GM18519 (cell line): ENCODE results near the gene ABCC5.
"Not testable (repeated sequence)": the region's sequence is repeated elsewhere in the genome, so short reads cannot be mapped to it uniquely, and the experiment has no call there.

ENCODE experiments used
- ATAC-seq: cut with Tn5 transposase; IDR thresholded peaks from one replicate; pipeline ENCODE4 v1.9.1; 2021; ENCODE audit warnings: mild to moderate bottlenecking, moderate library complexity; ENCODE audit not compliant: unreplicated experiment, low FRiP score

The ABCC5 gene

DNA sequence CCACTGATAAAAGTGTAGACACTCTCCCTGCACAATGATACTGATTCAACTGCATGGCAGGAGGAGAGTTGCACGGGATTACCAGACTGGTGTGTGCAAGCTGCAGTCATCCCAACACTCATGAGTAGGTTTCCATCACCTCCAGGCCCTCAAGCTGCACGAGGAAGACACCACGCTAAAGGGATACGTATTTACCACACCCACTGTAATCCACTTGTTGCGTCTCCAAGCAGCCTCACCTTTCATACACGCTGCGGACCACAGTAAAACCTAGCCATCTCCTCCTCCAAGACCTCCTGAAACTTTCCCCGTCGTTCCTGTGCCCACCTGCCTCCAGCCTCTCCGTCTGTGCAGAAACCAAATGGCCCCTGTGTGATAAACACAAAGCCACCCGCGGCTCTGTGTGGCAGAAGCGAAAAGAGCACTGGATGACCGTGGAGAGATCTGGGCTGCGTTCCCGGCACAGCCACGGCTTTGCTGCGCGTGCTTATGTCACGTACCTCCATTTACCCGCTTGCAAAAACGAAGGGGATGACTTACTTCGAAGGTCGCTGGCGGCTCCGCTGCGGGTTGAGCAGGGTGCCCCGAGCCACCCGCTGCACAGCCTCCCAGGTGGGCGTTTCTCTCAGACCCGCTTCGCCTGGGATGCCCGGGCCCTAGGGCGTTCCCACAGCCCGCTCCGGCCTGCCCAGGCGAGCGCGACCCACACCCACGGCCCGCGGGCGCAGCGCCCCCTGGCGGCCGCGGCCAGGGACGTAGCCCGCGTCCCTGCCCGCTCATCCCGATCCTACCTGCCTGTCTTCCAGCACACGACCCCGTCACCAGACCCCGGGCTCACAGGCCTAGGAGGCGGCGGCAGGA, 643 bp downstream of the ABCC5 start:
- ATAC-seq: peak; percentile 42

DNA sequence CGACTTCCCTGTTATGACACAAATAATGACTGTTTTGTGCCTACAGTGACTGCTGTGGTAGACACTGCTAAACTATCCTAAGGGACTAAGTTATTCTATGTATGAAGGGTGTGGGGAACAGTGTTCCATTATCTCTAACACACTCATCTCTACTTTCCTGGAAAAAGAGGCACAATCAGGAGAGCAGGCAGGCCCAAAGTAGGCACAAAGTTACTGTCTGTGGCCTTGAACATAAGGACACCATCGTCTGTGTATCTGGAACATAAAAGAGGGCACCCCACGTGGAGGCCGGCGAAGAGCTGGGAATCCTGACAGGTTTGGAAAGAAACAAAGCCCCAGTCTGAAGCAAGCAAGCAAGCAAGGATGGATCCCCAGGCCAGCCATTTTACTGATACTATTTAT, 1.5 kb downstream of the ABCC5 start:
- ATAC-seq: no peak

DNA sequence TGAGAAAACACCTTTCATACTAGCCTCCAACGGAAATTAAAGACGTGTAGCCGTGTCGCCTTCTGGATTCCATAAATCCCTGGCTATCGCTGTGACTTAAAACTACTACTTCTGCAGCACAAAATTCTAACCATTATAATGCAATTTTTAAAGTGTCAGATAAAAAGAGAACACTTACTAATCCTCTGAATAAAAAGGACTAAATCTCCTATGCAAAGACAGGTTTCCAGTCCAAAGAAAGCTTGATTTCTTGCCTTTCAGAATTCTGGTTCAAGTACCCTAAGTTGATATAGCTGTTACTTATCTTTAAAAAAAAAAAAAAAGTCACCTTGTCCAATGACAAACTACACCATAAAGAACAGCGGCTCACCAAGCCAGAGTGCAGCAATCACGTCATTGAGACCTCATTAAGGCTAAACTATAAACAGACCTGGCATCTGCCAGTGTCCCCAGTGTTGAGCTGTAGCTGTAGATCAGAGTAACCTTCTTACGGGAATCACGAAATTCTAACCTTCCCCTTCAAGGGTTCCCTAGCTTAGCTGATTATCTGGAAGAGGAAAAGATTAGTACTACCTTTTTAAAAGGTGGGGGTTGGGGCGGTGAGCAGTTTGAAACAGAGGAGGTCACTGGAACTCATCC, 2.2 kb downstream of the ABCC5 start:
- ATAC-seq: no peak

DNA sequence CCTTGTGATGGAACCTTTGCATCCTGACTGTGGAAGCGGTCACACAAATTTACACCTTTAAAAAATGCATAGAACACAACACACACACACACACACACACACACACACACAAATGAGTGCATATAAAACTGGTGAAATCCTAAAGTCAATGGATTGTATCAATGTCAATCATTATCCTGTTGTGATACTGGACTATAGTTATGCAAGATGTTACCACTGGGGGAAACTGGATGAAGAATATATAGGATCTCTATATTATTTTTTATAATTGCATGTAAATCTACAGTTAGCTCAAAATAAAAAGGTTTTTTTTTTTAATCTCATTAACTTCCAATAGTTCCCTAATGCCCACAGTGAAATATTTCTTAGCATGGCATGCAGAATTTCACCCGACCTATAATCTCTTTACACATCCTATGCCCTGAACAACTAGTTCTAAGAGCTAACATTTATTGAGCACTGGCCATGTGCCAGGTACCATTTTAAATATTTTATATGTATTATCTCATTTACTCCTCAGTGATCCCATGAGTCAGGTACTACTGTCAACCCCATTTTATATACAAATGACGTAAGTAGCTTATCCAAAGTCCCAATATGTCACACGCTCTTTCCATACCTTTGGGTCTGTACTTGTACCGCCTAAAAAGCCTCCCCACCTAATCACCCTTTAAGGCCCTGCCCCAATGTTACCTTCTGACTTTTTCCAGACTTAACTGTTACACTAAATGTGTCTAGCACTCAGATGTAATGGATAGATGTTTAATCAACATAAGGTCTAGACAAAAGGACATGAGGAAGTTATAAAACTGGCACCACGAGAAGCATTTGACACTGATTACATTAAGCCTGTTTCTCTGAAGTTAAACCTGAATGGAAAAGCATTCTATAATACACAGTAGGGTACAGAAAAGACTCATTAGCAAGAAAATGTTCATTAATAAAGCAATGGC, 5.5 kb downstream of the ABCC5 start:
- no peak for ATAC-seq

DNA sequence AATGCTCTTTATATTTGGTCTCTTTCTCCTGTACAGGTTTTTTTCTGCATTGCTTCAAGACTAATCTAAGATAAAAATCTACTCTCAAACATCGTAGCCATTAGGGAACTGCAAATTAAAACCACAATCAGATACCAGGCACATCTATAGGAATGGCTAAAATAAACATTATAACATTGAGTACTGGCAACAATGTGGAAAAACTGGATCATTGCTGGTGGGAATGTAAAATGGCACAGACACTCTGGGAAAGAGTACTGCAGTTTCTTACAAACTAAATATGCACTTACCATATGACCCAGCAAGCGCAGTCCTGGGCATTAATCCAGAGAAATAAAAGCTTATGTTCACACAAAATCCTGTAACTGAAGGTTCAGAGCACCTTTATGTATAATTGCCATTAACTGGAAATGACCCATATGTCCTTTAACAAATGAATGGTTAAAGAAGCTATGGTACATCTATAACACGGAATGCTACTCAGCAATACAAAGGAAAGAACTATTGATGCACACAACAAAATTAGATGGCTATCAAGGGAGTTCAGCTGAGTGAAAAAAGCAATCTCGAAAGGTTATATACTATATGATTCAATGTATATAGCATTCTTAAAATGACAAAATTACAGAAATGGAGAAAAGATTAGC, 6.3 kb downstream of the ABCC5 start:
- ATAC-seq: no peak

DNA sequence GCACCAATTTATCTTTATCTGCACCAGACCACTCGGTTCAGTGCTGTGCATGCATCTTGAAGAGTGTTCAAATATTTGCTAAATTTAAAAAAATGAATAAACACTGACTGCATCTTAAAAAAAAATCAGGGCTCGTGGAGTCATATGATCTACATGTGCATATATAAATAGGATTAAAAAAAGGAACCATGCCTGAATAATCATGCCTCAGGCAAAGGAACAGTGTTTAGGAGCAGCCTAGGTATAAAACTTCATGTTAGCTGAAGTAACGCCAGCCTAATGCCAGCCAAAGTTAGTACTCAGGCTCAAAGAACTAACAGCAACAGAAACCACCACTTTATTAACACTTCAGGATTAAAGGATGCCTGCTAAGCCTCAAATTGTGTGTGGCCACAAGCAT, 9.5 kb downstream of the ABCC5 start:
- no peak for ATAC-seq

DNA sequence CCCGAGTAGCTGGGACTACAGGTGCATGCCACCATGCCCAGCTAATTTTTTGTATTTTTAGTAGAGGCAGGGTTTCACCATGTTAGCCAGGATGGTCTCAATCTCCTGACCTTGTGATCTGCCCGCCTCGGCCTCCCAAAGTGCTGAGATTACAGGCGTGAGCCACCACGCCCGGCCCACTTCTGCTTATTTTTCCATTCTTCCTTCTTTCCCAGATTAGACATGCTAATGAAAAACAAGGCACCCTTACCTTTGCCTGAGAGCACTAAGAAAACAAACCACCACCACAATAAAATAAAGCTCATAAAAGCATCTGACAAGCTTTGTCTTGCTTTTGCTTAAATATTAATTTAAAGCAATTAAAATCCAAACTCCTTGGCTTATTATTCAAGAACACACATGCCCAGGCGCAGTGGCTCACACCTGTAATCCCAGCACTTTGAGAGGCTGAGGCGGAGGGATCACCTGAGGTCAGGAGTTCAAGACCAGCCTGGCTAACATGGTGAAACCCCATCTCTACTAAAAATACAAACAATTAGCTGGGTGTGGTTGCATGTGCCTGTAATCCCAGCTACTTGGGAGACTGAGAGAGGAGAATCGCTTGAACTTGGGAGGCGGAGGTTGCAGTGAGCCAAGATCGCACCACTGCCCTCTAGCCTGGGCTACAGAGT, 10.4 kb downstream of the ABCC5 start:
- not testable (repeated sequence) for ATAC-seq

DNA sequence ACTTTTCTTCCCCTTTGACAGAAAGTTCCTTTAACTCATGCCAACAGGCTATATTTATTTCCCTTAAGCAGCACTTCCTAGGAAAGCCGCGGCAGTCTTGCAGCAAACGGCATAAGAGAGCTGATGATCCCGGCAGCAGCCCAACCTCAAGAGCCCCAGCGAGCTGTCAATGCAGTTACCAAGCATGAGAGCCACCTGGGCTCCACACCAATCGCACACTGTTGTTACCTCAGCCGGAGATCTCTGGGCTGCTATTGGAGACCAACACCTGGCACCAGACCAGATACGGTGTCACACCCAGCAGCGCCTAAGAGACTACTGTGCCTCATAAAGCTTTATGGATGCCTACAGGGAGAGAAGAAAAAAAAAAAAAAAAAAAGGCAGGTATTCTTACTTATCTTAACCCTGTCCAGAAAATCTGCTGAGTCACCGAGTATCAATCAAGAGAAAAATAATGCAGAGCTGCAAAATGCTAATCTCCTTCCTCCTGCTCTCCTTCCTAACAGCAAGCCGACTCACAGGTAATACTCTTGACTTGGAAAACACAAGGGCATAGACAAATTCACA, 11.7 kb downstream of the ABCC5 start:
- ATAC-seq: no peak

DNA sequence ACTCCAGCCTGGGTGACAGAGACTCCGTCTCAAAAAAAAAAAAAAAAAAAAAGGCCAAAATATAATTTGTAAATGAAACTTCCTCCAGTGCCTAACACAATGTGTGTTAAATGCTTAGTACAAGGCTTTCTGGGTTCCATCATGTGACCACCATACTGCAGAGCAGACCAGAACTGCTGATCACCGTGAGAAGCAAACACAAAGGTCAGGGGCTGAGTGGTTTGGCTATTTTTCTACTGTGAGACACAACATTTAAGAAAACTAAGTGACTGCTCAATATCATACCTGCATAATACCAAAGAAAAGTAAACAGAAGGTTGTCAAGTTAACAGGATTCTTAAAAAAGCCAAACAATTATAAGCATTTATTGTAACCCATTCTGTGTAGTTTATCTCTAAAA, 13.2 kb downstream of the ABCC5 start:
- no peak for ATAC-seq

DNA sequence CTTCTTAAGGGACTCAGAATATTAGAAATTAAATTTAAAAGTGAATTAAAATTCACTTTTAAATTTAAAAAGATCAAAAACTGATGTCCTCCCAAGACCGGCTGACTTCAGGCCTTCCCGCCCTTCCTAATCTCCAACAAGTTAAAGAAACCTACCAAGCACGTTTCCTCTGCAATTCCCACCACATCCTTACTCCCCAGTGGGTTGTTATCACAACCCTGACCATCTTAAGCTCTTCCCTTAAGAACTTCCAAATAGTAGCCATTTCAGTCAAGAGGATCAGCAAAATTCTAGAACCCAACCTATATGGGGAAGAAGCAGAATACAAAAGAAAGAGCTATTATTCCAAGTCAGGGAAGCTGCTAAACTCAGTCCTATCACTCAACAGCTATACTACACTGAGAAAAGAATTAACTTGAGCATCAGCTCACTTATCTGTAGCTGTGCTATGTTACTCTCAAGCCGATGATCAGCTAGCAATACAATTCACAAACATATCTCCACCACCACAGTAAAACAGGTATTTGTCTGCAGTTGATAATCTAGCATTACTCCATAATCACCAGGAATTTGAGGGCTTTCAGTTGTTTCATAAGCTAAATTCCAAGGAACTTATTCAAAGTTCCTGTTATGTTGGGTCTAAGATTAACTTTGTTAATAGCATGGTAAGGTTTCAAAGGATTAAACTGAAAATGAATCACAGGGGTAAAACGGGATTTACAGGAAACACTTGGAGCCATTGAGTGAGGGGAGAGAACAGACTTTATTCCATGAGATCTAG, 14.3 kb downstream of the ABCC5 start:
- no peak for ATAC-seq

DNA sequence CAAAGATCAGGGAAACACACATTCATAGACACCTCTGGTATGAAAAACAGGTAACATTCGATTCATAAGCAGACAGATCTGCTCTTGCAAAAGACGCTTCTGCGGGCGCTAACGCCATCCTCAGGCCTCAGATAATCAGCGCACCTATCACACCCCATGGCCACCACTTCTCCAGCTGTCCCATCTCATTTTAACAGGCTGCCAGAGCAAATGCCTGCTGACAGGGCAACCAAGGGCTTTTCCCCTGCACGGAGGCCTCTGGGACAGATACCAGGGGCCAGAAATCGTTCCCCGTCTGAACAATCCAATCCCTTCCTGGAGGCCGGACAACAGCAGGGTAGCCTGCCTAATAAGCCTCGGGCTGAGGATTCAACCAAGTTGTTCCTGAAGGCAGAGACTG, 15.2 kb downstream of the ABCC5 start:
- no peak for ATAC-seq

DNA sequence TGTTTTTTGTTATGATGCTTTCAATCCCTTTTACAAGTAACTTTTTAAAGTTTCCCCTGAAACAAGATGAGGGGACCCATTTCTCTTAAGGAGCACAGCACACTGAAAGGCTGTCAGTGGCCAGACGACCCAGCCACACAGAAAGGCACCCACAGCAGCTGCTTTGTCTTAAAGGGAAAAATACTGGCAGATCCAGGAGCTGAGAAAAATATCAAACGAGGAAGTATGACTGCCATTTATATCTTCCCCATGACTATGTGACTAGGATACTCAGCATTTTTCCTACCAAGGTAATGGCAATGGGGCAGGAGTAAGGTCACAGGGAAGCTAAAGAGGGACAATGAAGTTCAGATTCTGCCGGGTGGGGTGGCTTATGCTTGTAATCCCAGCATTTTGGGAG, 15.9 kb downstream of the ABCC5 start:
- ATAC-seq: no peak

DNA sequence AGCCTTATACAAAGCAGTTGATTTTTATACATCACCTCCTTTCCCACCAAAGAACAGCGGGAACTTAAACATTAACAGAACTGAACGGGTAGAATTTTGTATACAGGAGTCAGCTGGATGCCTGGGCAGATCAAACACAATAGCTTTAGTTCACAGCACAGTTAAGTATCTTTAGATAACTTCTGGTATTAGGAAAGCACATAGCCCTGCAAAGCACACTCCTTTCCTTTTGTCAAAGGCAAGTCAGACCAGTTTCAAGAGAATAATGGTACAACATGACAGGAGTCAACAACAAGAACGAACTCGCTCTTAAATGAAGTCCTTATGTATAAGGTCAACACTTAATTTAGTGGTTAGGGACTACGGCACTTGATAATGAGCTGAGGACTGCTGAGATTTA, 26.3 kb downstream of the ABCC5 start:
- no peak for ATAC-seq

DNA sequence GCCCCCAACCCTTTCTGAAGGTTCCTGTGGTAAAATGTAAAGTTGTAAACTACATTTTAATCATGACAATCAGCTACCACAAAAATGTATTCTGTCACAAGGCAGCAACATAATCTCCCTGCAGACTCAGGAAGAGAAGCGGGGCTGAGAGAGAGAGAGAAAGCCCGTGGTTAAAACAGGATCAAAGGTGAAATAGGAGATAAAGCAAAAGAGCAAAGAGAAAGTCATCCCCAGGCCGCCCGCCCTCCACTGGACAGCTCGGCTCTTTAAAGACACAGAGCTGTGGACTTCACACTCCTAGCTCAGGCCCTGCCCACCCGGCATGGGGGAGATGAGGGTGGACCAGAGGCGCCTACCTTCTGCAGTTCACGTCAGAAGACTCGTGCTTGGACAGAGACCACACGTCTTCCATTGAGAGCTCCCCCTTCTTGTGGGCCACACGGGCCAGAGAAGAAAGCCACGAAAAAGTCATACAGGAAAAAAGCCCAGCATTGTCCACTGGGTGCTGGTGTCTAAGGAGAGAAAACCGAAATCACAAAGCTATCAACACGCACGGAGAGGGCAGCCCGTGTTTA, 29.4 kb downstream of the ABCC5 start:
- no peak for ATAC-seq

DNA sequence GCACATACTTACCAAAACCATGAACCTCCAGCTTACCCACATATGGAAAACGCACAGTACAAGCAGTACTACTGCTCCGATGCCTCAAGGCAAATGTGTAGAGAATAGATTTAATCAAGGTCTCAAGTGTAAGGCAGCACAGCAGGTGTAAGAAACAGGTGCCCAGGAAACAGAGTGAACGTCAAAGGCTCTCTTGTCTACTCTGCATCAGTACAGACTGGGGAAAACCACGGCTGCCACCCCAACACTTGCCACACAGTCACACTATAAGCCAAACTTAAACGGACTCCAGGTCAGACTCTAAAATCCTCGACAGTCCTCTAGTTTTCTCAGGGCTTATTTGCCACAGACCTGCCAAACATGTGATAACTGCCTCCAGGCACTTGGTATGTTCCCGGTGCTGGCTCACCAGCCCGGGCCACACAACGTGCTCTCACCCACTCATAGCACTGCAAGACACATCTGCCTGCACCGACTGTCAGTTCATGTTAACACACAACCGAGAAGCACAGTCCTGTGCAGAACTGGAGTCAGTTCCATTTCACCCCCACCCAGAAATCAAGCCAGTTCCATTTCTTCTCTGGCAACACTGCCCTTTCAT, 30.6 kb downstream of the ABCC5 start:
- no peak for ATAC-seq

DNA sequence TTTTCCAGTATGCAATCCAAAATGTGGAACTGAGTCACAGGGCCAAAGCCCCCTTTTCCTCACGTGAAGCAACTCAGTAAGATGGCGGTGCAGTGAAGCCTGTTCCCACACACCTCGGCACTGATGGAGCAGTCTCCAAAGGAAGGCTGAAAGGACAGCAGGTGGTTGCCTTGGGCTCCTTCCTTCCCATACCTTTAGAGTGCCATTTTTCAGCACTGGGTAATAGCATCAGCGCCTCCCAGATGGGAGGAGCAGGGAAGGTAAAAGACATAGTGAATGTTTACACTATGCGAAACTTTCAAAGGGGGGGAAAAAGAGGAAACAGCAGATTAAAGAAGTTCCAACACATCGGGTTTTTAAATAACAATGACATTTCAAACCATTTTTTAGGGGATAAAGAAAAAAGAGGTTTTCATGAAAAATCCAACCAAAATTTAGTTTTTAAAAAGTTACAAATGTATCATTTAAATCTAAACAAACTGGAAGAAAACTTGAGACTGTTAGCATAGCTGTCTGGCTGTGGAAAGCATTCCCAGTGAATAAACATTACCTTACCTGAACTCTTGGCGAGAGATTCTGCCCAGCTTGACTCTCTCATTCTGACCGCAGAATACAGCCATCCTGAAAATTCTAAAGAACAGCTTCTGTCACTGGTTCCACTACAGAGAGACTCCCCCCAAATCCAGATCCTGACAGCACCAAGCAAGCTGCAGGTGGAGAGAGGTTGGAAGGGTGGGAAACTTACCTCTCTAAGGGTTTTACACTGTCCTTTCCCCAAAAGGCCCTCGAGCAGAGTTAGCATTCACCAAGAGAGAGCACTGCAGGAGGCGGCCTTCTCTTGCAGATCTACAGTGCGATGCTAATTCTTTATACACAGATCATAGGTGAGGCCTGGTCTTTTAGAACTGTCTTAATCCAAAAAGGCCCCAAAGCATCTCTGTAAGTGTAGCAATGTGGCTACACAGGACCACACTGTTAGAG, 32.6 kb downstream of the ABCC5 start:
- no peak for ATAC-seq

DNA sequence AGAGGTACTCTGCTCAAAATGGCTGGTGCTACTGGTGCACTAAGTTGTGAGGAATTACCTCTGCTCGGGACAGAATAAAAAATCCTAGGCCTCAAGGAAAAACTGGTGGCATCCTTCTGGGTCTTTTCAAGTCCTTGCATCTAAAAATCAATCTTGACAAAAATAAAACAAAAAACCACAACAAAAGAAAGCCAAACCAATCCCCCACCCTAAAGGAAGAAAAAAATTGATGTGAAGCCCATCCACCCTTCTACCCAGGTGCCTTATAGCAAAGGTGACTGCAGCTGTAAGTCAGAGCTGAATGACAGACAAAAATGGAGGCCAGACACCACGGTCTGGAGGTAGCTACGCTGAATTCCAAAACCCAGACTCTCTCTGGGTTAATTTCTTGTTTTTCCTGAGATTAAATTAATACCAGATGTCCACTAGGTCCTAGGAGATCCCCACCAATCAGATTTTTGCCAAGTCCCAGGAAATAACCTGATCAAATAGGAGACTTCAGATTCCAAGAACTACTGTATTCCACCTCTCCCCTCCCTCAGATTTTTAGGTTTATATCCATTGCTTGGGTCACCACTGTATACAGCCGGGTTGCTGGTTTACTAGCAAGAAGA, 33.5 kb downstream of the ABCC5 start:
- ATAC-seq: no peak
